ENCODE results near the gene IMPDH1.
A peak's percentile ranks its signal among the peaks of the same experiment; 100 is the strongest.

The IMPDH1 gene

GRCh38 chr7:128359939-128360338, 49.8 kb downstream of the IMPDH1 start:
- DNase-seq (ENCODE audit: low spot score) = no peak

- DNase-seq (ENCODE audit: low spot score) = no peak
Measured at GRCh38 chr7:128359336-128359735, 50.4 kb downstream of the IMPDH1 start.

DNA sequence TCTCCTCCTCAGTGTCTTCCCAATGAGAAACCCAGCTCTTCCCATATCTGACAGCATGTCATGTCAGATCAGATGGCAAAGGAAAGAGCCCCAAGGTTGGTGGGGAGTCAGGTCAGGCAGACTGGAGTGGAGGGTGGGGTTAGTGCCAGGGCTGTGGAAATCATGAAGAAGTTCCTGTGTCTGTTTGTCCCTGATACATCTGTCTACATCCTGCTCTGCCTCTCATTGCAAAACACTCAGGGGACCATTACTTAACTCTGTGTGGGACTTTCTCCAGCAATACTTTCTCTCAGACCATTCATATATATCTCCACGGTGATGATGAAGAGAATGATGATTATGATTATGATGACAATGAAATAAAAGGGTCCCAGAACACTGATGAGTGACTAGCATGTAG, 51.5 kb downstream of the IMPDH1 start:
- DNase-seq (ENCODE audit: low spot score) = no peak

DNA sequence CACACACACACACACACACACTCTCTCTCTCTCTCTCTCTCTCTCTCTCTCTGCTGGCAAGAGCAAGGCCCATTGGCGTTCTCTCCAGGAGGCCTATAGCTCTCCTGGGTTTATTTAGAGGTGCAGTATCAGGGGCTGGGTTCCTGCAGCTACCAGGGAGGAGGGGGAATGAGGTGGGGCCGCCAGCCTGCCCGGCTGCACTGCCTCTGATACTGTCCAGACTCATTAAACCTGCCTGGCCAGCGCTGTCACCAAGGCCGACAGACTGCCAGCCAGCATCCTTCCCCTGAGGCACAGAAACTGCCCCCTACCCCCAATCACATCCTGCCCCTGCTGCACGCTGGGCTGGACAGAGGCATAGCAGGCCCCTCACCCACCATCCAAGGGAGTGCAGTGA, 52.6 kb downstream of the IMPDH1 start:
- no peak for DNase-seq (ENCODE audit: low spot score)

GRCh38 chr7:128356546-128357216, 53.1 kb downstream of the IMPDH1 start:
- no peak for DNase-seq (ENCODE audit: low spot score)

- no peak for DNase-seq (ENCODE audit: low spot score)
Measured at GRCh38 chr7:128353610-128354009, 56.2 kb downstream of the IMPDH1 start.

DNA sequence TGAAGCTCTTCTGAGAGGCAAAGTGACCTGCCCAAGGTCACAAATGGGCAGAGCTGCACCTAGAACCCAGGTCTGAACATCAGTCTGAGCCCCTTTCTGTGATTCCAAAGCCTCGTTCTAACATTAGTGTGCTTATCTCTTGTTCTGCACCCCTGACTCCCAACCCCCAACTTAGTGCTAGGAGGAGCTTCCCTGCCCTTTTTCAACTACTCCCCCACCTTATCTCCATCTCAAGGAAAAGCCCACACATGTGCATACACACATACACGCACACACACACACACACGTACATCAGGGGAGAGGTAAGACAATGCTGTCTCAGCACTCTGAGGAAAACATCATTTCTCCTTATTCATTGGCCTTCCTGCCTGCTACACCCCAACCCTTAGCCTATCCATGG, 56.6 kb downstream of the IMPDH1 start:
- no peak for DNase-seq (ENCODE audit: low spot score)

- no peak for DNase-seq (ENCODE audit: low spot score)
Measured at GRCh38 chr7:128352636-128353035, 57.1 kb downstream of the IMPDH1 start.

DNA sequence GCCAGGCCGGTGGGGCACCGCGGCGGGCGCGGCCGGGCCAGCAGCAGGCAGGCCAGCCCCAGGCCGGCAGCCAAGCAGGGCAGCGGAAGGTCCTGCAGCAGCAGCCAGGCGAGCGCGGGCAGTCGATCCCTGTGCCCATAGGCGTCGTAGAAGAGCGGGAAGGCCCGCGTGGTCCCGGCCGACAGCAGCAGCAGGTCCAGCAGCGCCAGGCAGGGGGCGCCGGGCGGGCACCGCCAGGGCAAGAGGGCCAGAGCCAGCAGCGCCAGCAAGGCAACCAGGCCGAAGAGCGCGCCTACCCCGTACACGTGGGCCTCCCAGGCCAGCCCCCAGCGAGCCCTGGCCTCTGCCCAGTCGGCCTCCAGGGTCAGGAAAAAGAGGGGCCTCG, 57.6 kb downstream of the IMPDH1 start:
- no peak for DNase-seq (ENCODE audit: low spot score)

DNA sequence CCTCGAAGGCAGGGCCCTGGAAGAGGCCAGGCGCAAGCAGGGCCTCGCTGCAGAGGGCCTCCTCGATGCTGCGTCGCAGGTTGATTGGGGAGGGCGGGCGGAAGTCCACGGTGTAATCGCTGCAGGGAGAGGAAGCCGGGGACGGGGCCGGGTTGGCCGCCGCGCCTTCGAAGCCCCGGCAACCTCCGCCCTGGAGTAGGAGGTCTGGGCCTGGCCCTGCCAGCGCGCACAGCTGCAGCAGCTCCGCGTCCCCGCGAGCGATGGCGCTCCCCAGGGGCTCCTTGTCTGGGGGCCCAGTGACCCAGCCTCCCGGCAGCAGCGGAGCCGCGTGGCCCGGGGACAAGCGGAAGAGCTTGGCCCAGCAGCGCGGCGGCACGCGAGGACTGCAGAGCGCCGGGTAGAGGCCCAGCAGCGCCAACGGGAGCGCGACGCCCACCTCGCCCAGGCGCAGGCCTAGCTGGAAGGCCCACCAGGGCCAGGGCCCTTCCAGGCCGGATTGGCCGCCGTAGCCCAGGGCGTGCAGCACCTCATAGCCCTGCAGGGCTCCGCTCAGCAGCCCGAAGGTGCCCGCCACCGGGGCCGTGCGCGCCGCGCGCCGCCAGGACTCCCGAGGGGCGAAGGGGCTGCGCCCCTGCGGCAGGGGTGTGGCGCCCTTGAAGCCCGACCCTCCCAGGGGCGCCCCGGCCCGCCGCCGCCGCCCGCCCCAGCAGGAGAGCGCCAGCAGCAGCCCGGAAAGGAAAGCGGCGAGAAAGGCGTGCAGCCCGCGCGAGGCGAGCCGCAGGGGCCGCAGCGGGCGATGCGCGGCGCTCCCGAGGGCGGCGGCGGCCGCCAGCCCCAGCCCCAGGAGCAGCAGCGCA, 58.3 kb downstream of the IMPDH1 start:
- no peak for DNase-seq (ENCODE audit: low spot score)

GRCh38 chr7:128350708-128351295, 59.0 kb downstream of the IMPDH1 start:
- DNase-seq (ENCODE audit: low spot score) = no peak

DNA sequence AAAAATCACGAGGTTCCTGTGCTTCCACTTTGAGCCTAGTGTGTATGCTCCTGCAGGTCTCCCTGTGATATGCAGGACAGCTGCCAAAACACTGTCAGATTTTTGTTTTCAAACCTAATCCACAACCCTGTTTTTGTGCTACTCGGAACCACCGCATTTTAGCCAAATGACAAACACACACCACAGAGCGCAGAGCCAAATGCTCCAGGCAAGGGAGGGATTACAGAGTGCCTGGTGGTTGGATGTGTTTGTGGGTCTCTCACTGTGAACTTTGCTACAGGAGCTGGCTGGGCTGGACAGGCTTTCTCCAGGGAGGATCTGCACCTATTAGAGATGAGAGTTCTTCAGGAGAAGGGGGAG, 60.3 kb downstream of the IMPDH1 start:
- no peak for DNase-seq (ENCODE audit: low spot score)

- DNase-seq (ENCODE audit: low spot score) = peak; percentile 71
Measured at GRCh38 chr7:128347647-128348097, 62.1 kb downstream of the IMPDH1 start.

DNA sequence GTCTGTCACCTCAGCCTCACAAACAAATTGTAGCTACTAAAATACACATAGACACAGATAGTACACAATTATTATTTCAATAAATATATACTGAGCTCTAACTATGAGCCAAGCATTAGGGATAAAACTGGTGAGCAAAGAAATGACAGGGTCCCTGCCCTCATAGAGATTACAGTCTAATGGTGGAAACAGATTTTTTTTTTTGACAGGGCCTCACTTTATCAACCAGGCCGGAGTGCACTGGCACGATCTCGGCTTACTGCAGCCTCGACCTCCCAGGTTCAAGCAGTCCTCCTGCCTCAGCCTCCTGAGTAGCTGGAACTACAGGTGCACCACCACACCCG, 65.4 kb downstream of the IMPDH1 start:
- DNase-seq (ENCODE audit: low spot score) = no peak

DNA sequence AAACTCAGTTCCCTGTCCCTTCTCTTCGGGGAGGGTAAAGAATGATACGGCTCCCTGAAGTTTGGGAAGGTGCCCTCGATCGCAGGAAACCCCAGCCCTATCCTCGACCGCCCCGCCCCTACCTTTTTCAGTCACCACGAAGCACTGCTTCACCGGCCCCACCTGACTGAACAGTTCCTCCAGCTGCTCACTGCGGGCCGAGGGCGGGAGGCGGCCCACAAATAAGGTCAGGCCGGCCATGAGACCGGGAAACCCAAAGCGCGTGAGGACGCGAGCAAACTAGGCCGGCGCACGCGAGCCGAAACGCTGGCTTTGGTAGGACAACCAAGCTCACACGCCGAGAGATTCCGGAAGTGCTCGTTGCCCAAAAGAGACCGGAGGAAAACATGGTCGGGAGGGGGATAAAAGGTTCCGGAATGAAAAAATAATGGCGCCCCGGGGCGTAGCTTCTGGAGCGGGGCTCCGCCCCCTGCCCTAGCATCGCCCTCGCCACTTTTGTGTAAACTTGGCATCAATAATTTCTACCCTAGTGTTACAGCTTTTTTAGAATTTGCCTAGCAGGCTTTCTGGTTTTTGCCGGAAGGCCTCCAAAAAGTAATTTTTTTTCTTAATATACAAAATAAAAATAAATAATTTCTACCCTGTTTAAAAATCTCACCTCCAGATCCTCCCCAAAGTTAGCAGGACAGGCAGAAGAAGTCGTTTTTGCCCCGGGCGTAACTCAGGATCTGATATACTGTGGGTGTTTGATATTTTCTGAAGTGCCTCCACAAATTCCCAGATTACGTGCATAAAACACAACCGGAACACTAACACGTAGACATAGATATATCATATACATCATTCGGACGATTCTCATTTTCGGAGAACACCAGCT, 66.0 kb downstream of the IMPDH1 start, which contains the start of gene RBM28:
Gene RBM28 (minus strand): TSS at position 355 of the 877 bp plus-strand sequence. CDS start 115 bp downstream, at position 240.
- DNase-seq (ENCODE audit: low spot score) = peak; percentile 94

All from HuH-7 (cell line).